Measurements from ENCODE around the gene ADGB. TPM values are rescaled to one million over a fixed set of nuclear protein-coding genes. Genes with fewer than 3 reads are reported as not detected.

ADGB gene
- polyA plus RNA-seq, 2 donors, result not detected

DNA sequence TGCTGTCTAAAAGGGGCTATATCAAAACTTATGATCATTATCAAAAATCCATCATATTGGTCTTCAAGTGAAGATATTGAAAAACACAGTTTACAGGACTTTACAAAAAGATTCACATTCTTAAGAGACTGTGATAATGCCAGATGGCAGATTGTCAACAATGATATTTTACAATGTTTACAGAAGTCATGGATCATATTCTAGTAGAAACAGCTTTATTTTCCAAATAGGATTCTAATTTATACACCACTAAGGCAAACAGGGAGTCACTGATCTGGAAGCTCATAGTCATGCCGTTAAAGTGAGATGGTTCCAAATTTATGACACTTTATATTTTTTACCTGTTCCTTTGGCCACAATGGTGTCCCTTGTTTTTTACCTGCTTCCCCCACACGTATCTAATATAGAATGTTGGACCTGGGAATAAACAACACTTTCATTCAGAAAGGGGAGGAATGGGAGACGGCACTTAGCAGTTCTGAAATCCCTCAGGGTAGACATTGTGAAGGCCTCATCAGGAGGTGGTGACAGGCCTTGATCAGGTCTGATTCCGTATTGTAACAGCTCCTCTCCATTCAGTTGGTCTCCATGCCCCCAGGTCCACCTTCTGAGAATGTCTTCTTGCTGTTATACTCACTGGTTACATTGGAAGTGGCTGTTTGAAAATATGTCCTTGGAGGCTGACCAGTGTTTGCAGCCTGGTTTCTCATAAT is 228.6 kb downstream of the ADGB start:
- Histone ChIP-seq H3K4me1 (ENCODE audit: control insufficient read depth in 2 of 2, insufficient read depth in 2 of 2, low read length in 1 of 2) (no peaks in the 10 kb centered on the region), H3K27me3 (ENCODE audit: control insufficient read depth in 1 of 2, insufficient read depth in 2 of 2, low read length in 2 of 2) (no peaks in the 10 kb centered on the region), H3K36me3 (ENCODE audit: control insufficient read depth in 2 of 2, insufficient read depth in 2 of 2, low read length in 1 of 2) (no peaks in the 10 kb centered on the region), H3K27ac (ENCODE audit: low read depth in 2 of 2, low read length in 1 of 2) (no peak overlapping the region), H3K9me3 (ENCODE audit: control insufficient read depth in 2 of 2, insufficient read depth in 1 of 2, low read depth in 1 of 2, low read length in 1 of 2) (no peaks in the 10 kb centered on the region), H3K4me3 (ENCODE audit: low read depth in 1 of 2, low read length in 2 of 2) (no peak overlapping the region)
- 56 to 58% methylated on average over 4 of the region's 4 CpGs for WGBS, 2 donors

DNA sequence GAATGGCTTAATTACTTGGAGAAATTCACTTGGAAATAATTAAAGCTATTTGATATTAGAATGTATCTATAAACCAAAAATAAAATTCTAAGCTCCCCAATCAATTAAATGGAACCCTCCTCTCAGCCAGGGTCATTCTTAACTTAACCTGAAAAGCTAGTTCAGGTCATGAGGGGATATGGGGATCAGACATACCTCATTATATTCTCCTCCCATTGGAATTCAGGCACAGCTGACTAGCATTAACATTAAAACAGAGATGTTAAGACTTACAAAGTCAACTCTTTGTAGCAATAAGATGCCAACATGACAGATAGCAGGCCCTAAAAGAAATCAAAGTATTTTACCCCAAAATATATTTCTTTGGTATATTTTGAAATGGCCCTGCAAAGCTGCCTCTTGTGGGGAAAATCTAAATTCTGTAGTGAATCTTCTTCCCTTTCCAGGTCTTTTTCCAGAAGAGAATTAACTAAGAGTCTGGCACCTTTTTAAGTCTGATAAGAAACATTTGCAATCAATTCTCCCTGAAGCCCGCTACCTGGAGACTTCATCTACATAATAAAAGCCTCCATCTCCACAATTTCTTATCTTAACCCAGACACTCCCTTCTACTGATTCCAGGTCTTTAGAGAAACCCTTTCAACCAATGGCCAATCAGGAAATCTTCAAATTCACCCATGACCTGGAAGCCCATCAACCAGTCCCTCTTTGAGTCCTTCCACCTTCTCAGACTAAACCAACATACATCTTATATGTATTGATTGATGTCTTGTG is 231.2 kb downstream of the ADGB start:
- no peaks in the 10 kb centered on the region for H3K4me1 ChIP-seq (ENCODE audit: control insufficient read depth in 2 of 2, insufficient read depth in 2 of 2, low read length in 1 of 2)
- no peaks in the 10 kb centered on the region for H3K36me3 ChIP-seq (ENCODE audit: control insufficient read depth in 2 of 2, insufficient read depth in 2 of 2, low read length in 1 of 2)
- H3K27me3 ChIP-seq (ENCODE audit: control insufficient read depth in 1 of 2, insufficient read depth in 2 of 2, low read length in 2 of 2), result no peaks in the 10 kb centered on the region
- no peak overlapping the region for H3K4me3 ChIP-seq (ENCODE audit: low read depth in 1 of 2, low read length in 2 of 2)
- no peak overlapping the region for H3K27ac ChIP-seq (ENCODE audit: low read depth in 2 of 2, low read length in 1 of 2)
- 89 to 96% methylated on average over 1 of the region's 1 CpG for WGBS, 2 donors
- no peaks in the 10 kb centered on the region for H3K9me3 ChIP-seq (ENCODE audit: control insufficient read depth in 2 of 2, insufficient read depth in 1 of 2, low read depth in 1 of 2, low read length in 1 of 2)

GRCh38 chr6:146833157-146833556 is 234.4 kb downstream of the ADGB start:
- Histone ChIP-seq H3K4me1 (ENCODE audit: control insufficient read depth in 2 of 2, insufficient read depth in 2 of 2, low read length in 1 of 2) (no peaks in the 10 kb centered on the region), H3K27ac (ENCODE audit: low read depth in 2 of 2, low read length in 1 of 2) (no peak overlapping the region), H3K36me3 (ENCODE audit: control insufficient read depth in 2 of 2, insufficient read depth in 2 of 2, low read length in 1 of 2) (no peaks in the 10 kb centered on the region), H3K4me3 (ENCODE audit: low read depth in 1 of 2, low read length in 2 of 2) (no peak overlapping the region), H3K27me3 (ENCODE audit: control insufficient read depth in 1 of 2, insufficient read depth in 2 of 2, low read length in 2 of 2) (no peaks in the 10 kb centered on the region), H3K9me3 (ENCODE audit: control insufficient read depth in 2 of 2, insufficient read depth in 1 of 2, low read depth in 1 of 2, low read length in 1 of 2) (no peaks in the 10 kb centered on the region)
- 57 to 59% methylated on average over 3 of the region's 3 CpGs for WGBS, 2 donors

- Histone ChIP-seq H3K4me3 (ENCODE audit: low read depth in 1 of 2, low read length in 2 of 2) (no peak overlapping the region), H3K27me3 (ENCODE audit: control insufficient read depth in 1 of 2, insufficient read depth in 2 of 2, low read length in 2 of 2) (no peaks in the 10 kb centered on the region), H3K9me3 (ENCODE audit: control insufficient read depth in 2 of 2, insufficient read depth in 1 of 2, low read depth in 1 of 2, low read length in 1 of 2) (no peaks in the 10 kb centered on the region), H3K4me1 (ENCODE audit: control insufficient read depth in 2 of 2, insufficient read depth in 2 of 2, low read length in 1 of 2) (no peaks in the 10 kb centered on the region), H3K27ac (ENCODE audit: low read depth in 2 of 2, low read length in 1 of 2) (no peak overlapping the region), H3K36me3 (ENCODE audit: control insufficient read depth in 2 of 2, insufficient read depth in 2 of 2, low read length in 1 of 2) (no peaks in the 10 kb centered on the region)
- WGBS, 2 donors, result 84 to 90% methylated on average over 1 of the region's 1 CpG
These were observed 241.4 kb downstream of the ADGB start for GRCh38 chr6:146840216-146840615.

DNA sequence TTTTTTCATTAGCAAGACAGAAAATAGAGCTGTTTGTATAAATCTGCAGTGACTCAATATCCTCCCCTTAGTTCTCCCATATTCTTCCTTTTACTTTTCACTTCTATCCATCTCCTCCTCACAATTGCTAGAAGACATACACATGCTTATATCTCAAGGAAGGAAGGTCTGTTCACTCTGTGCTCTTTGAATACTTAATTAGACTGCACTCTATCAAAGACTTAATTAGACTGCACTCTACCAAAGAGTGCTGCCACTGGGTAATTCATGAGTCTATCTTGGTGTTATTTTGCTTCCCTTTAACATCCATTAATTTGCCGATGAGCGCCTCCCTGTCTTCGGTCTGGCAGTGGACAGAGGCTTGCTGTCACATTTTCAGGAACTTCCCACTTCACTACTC is 241.9 kb downstream of the ADGB start:
- H3K36me3 ChIP-seq (ENCODE audit: control insufficient read depth in 2 of 2, insufficient read depth in 2 of 2, low read length in 1 of 2), result no peaks in the 10 kb centered on the region
- WGBS, 2 donors, result 90 to 93% methylated on average over 3 of the region's 3 CpGs

DNA sequence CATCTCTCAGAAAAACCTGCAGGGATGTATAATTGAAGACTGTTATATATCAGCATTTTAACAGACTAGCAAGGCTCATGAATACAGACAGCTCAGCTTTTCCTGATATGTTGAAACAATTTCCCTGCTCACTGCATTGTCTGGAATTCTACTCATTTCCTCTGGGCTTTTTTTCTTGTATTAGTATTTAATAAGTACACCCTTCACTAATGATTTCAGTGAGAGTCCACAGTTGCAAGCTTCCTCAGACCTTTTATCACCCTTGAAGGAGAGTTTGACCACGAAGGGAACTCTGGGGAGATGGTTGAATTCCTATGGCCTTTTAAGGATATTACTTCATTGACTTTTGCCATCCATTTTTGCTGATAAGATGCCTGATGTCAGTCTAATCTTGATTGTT is 248.7 kb downstream of the ADGB start:
- Histone ChIP-seq H3K4me3 (ENCODE audit: low read depth in 1 of 2, low read length in 2 of 2) (no peak overlapping the region), H3K4me1 (ENCODE audit: control insufficient read depth in 2 of 2, insufficient read depth in 2 of 2, low read length in 1 of 2) (no peaks in the 10 kb centered on the region), H3K36me3 (ENCODE audit: control insufficient read depth in 2 of 2, insufficient read depth in 2 of 2, low read length in 1 of 2) (no peaks in the 10 kb centered on the region), H3K27ac (ENCODE audit: low read depth in 2 of 2, low read length in 1 of 2) (no peak overlapping the region), H3K9me3 (ENCODE audit: control insufficient read depth in 2 of 2, insufficient read depth in 1 of 2, low read depth in 1 of 2, low read length in 1 of 2) (no peaks in the 10 kb centered on the region), H3K27me3 (ENCODE audit: control insufficient read depth in 1 of 2, insufficient read depth in 2 of 2, low read length in 2 of 2) (no peaks in the 10 kb centered on the region)
- 29 to 39% methylated on average over 1 of the region's 1 CpG for WGBS, 2 donors

More for the DNA sequence above, 241.9 kb downstream of the ADGB start:
- Histone ChIP-seq H3K9me3 (ENCODE audit: control insufficient read depth in 2 of 2, insufficient read depth in 1 of 2, low read depth in 1 of 2, low read length in 1 of 2) (no peaks in the 10 kb centered on the region), H3K27me3 (ENCODE audit: control insufficient read depth in 1 of 2, insufficient read depth in 2 of 2, low read length in 2 of 2) (no peaks in the 10 kb centered on the region), H3K4me3 (ENCODE audit: low read depth in 1 of 2, low read length in 2 of 2) (no peak overlapping the region), H3K4me1 (ENCODE audit: control insufficient read depth in 2 of 2, insufficient read depth in 2 of 2, low read length in 1 of 2) (no peaks in the 10 kb centered on the region), H3K27ac (ENCODE audit: low read depth in 2 of 2, low read length in 1 of 2) (no peak overlapping the region)

GRCh38 chr6:146850238-146850896 is 251.6 kb downstream of the ADGB start:
- H3K9me3 ChIP-seq (ENCODE audit: control insufficient read depth in 2 of 2, insufficient read depth in 1 of 2, low read depth in 1 of 2, low read length in 1 of 2), result no peaks in the 10 kb centered on the region
- no peak overlapping the region for H3K4me3 ChIP-seq (ENCODE audit: low read depth in 1 of 2, low read length in 2 of 2)
- no peaks in the 10 kb centered on the region for H3K4me1 ChIP-seq (ENCODE audit: control insufficient read depth in 2 of 2, insufficient read depth in 2 of 2, low read length in 1 of 2)
- H3K36me3 ChIP-seq (ENCODE audit: control insufficient read depth in 2 of 2, insufficient read depth in 2 of 2, low read length in 1 of 2), result no peaks in the 10 kb centered on the region
- H3K27me3 ChIP-seq (ENCODE audit: control insufficient read depth in 1 of 2, insufficient read depth in 2 of 2, low read length in 2 of 2), result no peaks in the 10 kb centered on the region
- no peak overlapping the region for H3K27ac ChIP-seq (ENCODE audit: low read depth in 2 of 2, low read length in 1 of 2)
- 56 to 70% methylated on average over 6 of the region's 6 CpGs for WGBS, 2 donors

DNA sequence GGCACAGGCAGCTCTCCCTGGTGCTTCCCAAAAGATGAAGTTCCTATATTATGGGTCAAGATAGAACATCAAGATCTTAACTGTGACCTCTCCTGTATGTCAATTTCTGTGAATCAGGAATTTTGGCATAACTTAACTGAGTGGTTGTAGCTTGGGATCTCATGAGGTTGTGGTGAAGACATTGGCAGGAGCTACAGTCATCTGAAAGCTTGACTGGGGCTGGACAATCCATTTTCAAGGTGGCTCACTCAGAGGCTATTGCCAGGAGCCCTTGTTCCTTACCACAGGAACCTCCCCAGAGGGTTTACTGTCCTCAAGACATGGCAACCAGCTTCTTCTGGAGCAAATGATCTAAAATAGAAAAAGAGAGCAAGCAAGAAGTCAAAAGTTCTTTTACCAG is 252.2 kb downstream of the ADGB start:
- Histone ChIP-seq H3K4me3 (ENCODE audit: low read depth in 1 of 2, low read length in 2 of 2) (no peak overlapping the region), H3K27me3 (ENCODE audit: control insufficient read depth in 1 of 2, insufficient read depth in 2 of 2, low read length in 2 of 2) (no peaks in the 10 kb centered on the region), H3K9me3 (ENCODE audit: control insufficient read depth in 2 of 2, insufficient read depth in 1 of 2, low read depth in 1 of 2, low read length in 1 of 2) (no peaks in the 10 kb centered on the region), H3K4me1 (ENCODE audit: control insufficient read depth in 2 of 2, insufficient read depth in 2 of 2, low read length in 1 of 2) (no peaks in the 10 kb centered on the region), H3K27ac (ENCODE audit: low read depth in 2 of 2, low read length in 1 of 2) (no peak overlapping the region), H3K36me3 (ENCODE audit: control insufficient read depth in 2 of 2, insufficient read depth in 2 of 2, low read length in 1 of 2) (no peaks in the 10 kb centered on the region)

DNA sequence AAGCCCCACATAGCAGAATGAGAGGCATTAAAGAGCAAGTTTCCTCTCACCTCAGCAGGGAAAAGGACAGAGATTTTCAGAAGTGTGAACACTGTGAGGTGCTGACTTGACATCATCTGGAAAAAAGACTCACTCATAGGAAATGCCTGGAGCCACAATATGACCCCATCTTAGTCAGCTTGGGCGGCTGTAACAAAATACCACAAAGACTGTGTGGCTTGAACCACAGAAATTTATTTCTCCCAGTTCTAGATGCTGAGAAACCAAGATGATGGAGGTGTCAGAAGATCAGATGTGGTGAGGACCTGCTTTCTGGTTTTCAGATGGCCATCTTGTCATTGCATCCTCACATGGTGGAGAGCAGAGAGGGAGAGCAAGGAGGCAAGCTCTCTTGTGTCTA is 253.1 kb downstream of the ADGB start:
- no peaks in the 10 kb centered on the region for H3K9me3 ChIP-seq (ENCODE audit: control insufficient read depth in 2 of 2, insufficient read depth in 1 of 2, low read depth in 1 of 2, low read length in 1 of 2)
- H3K27me3 ChIP-seq (ENCODE audit: control insufficient read depth in 1 of 2, insufficient read depth in 2 of 2, low read length in 2 of 2), result no peaks in the 10 kb centered on the region

More for the DNA sequence above, 253.1 kb downstream of the ADGB start:
- Histone ChIP-seq H3K4me3 (ENCODE audit: low read depth in 1 of 2, low read length in 2 of 2) (no peak overlapping the region), H3K4me1 (ENCODE audit: control insufficient read depth in 2 of 2, insufficient read depth in 2 of 2, low read length in 1 of 2) (no peaks in the 10 kb centered on the region), H3K27ac (ENCODE audit: low read depth in 2 of 2, low read length in 1 of 2) (no peak overlapping the region), H3K36me3 (ENCODE audit: control insufficient read depth in 2 of 2, insufficient read depth in 2 of 2, low read length in 1 of 2) (no peaks in the 10 kb centered on the region)
- WGBS, 2 donors, result 66 to 68% methylated on average over 1 of the region's 1 CpG
